Caki2 (cell line): ENCODE data around the gene VCPKMT. TPM values are rescaled to one million over a fixed set of nuclear protein-coding genes. Genes with fewer than 3 reads are reported as not detected.

Experiments used
- DNase-seq: peaks from one replicate; pipeline ENCODE4 v3.0.0-alpha.2; 2015; ENCODE audit warnings: low read depth
- in situ Hi-C: cut with HindIII; loops from 2 replicates; pipeline ENCODE4 v1.10.0; 2016; ENCODE audit warnings: low sequenced_read_pairs, low pct_unique_long_range_greater_than_20kb, mixed read lengths
- total RNA-seq: library from RNA; depleted of rRNA; stranded (reverse); fragments of >200 nt; shearing (Covaris generic); gene quantifications from 2 replicates; pipeline ENCODE4 v1.2.3, GENCODE V29; 2014; ENCODE audit warnings: low replicate concordance; rRNA removed

Gene VCPKMT
- total RNA-seq: 5.0 and 5.9 TPM in 2 replicates

DNA sequence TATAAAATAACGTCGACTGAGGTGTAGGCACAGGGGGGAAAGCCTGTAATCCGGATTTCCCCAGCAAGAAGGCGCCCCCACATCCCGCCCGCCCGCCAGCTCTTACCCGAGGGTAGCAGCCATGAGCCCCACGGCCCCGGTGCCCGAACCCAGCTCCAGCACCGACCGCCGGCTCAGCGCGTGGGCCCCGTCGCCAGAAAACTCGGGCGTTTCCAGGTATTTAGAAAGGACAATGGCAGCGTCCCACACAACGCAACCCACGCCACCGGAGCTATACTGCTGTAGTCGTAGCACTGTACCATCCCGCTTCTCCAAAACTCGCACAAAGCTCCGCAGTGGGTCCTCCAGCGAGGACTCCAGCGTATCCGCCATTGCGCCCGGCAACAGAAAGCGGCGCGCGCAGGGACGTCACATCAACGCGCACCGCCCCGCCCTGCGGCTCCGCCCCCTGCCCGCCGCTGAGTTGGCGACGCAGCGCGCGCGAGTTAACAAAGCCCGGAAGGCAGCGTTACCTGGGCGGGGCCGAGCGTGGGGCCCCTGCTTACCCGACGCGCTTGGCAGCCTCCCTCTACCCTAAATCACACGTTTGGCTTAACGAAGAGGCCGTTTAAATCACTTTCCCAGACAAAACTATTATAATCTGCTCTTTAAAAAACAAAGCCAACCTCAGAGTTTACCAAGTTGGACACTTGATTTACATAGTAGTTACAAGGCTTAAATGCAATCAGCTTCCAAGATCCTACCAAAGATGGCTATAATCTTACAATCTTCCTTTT lies at the start of gene VCPKMT:
Gene VCPKMT, minus strand, starts transcription at position 392 of the 776 bp plus-strand sequence. Its CDS starts 20 bp downstream, at position 372.
- in situ Hi-C loops: no loop called here
- peak; percentile 85 for DNase-seq

DNA sequence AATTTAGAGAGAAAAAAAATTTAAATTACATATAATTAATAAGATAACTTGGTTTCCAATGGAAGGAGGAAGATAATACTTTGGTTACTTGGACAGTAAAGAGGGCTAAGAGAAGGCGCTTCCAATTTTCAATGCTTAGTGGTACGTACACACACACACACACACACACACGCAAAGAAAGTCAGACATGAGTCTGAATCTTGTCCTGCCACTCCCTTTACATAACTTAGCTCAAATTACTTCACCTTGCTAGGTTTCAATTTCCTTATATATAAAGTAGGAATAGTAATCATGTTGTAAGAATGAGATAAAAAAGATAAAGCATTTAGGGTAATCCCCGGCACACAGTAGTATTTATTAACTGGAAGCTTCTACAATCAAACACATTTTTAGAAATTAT lies 39.7 kb upstream of the VCPKMT start:
- in situ Hi-C loops: no loop called here
- DNase-seq: no peak

DNA sequence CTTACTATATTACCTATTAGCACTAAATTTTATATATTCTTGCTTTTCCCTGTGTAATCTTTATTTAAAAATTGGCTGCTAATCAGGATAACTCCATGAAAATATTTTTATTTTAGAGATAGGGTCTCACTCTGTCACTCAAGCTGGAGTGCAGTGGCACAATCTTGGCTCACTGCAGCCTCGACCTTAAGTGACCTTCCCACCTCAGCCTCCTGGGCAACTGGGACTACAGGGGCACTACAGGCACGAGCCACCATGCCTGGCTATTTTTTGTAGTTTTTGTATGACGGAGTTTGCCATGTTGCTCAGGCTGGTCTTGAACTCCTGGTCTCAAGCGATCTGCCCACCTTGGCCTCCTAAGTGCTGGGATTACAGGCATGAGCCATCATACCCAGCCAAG lies 32.4 kb upstream of the VCPKMT start:
- DNase-seq: no peak
- in situ Hi-C loops: loop anchor here (25.0 kb wide), 1 partner anchor 286 kb away; the partner anchor contains the start of gene NEMF

DNA sequence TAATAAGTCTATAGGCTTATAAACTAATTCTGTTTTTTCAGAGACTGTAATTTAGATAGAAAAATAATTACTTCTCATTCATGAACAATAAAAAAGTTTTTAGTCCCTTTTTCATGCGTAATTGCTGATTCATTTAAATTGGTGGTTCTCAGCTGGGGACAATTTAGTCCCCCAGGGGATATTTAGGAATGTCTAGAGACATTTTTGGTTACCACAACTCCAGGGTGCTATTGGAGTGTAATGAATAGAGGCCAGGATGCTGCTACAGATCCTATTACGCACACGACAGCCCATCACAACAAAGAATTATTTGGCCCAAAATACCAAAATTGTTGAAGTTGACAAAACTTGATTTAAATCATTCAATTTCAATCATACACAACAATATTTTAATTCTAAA lies 22.8 kb upstream of the VCPKMT start:
- no peak for DNase-seq
- in situ Hi-C loops: loop anchor here (25.0 kb wide), 1 partner anchor 277 kb away; the partner anchor contains the start of gene NEMF

DNA sequence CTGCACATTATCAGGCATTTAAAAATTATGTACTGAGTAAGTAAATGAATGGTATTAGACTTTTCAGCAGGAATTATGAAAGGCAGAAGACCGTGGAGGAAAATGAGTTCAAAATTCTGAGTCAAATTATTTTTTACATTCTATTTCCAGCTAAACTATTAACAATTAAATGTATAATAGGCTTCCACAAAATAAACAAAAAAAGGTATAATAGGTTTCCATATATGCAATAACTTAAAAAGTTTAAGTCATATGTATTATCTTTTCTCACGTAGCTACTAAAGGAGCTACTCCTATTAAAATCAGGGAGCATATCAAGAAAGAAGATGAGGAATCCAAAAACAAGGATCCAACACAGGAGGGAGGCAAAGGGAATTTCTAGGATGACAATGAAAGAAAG lies 11.4 kb upstream of the VCPKMT start:
- DNase-seq: no peak
- in situ Hi-C loops: loop anchor here (25.0 kb wide), 1 partner anchor 266 kb away; the partner anchor contains the start of gene NEMF

DNA sequence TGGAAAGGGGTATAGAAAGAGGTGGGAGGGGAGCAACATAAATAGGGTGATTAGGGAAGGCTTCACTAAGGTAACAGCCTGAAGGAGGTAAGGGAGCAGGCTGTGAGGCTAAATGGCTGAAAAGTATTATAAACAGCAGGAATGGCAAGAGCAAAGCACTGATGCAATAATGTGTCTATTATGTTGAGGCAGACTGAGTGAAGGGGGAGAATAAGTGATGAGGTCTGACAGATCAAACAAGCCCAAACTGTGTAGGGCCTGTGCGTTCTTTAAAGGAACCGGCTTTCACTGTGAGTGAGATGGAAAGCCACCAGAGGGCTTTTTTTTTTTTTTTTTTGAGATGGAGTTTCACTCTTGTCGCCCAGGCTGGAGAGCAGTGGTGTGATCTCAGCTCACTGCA lies 6.7 kb upstream of the VCPKMT start:
- no peak for DNase-seq
- in situ Hi-C loops: no loop called here

DNA sequence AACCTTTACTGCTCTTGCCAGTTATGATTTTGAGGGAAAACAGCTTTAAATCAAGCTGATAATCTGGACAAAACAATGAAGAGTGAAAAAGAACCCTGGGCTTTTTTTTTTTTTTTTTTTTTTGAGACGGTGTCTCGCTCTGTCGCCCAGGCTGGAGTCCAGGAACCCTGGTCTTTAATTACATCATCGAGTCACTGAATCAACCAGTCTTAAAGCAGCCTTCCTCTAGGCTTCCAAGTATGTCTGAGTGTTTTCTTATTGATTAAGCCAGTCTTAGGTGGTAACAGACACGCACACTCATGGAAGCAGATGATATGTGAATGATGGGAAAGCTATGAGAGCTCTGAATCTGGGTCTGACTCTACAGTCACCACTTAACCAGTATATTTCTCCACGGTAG lies 5.9 kb upstream of the VCPKMT start:
- in situ Hi-C loops: no loop called here
- DNase-seq: peak; percentile 67

DNA sequence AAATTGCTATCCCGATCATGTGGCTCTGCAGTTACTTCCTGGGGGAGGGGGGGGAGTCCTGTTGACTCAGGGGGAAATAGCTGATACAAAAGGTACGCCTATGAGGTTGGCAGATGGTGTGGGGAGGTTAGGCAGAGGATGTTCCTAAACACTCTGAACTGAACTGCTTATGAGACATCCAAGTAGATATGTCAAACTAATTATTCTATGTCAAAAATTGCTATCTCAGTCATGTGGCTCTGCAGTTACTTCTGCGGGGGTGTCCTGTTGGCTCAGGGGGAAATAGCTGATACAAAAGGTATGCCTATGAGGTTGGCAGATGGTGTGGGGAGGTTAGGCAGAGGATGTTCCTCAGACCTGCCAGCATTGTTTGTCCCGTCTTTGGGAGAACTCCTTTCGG lies 5.1 kb upstream of the VCPKMT start:
- in situ Hi-C loops: no loop called here
- no peak for DNase-seq

DNA sequence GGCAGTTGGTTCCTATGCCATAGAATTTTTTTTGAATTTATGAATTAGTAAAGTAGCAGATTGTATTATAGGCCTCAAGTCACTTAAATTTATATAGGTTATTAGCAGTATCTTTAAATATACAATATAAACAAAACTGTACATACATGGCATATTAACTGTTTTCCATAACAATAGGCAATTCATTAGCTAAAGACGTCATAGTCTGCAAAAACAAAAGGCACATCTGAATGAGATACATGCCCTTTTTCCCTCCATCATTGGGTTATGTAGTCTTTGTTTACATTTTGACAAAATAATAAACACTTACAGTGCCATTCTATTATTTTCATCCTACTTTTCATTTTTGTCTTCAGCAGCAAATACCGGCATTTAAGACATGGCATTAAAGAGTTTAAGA lies 1.1 kb upstream of the VCPKMT start:
- in situ Hi-C loops: no loop called here
- DNase-seq: no peak

DNA sequence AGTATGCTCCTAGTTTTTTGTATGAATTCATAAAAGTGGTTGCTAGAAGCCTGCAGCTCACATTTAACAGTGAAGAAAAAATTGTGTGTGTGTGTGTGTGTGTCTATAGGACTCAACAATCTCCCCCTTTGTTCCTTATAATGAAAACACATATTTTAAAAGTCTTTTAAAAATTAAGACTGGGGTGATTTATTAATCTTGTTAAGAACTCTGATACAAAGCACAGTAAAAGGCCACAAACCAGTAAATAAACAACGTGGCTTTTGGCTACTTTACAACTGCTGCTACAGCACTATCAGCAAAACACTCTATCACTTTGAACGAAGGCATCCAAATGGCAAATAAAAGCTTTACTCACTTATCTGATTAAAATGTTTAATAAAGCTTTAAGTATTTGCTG lies 594 bp upstream of the VCPKMT start:
- in situ Hi-C loops: no loop called here
- DNase-seq: no peak

DNA sequence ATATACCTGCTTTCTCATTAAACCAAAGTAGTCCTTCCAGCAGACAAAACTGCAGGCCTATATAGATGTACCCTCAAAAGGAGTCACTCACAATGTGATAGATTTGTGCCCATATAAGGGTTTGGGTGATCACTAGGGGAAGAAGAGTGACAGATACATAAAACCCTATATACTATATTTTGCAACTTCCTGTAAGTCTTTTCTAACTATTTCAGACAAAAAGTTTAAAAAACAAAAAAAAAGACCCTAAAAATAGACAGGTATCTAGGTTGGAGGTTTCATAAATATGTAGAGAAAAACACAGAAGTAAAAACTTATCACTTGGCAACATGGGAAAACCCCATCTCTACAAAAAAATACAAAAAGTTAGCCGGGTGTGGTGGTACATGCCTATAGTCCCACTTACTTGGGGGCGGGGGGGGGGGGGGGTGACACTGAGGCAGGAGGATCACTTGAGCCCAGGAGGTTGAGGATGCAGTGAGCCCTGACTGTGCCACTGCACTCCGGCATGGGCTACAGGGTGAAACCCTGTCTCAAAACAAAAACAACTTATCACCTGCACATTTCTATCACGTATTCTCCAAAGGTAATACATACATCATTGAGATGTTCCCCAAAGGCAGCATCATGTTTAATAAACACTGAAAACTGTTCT lies 2.9 kb downstream of the VCPKMT start:
- DNase-seq: no peak
- in situ Hi-C loops: no loop called here

DNA sequence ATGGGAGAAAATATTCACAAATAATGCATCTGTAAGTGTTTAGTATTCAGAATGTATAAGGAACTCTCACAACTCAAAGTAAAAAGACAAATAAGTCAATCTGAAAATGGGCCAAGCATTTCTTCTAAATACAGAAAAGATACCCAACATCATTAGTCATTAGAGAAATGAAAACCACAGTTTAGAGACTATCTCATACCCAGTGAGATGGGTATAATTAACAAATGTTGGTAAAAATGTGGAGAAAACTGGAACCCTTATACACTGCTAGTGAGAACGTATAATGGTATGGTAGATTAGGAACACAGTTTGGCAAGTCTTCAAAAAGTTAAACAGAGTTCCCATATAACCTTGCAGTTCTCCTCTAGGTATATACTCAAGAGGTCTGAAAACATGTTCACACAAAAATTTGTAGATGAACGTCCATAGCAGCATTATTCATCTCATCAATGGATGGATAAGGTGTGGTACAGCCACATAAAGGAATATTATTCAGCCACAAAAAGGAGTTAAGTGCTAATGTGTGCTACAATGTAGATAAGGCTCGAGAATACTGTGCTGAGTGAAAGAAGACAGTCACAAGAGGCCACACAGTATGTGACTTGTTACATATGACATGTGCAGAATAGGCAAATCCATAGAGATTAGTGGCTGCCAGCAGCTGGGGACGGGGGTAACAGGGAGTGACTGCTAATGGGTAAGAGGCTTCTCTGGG lies 5.9 kb downstream of the VCPKMT start:
- in situ Hi-C loops: no loop called here

DNA sequence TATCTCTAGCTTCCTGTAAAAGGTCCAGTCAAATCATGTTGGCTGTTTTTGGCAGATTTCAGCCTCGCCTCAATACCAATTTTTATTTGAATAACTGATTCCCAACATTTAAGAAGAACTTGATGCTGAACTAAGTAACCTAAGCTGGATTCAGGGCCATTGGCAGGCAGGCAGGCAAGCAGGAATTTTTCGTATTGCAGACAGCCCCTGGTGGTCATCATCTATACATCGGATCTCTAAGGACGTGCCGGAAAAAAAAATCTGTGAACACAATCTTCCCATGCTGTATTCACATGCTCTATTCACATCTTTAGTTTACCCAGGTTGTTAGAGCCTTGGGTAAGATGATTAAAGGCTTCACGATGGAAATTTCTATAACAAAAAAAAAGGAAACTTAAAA lies 7.0 kb downstream of the VCPKMT start:
- in situ Hi-C loops: no loop called here
- DNase-seq: no peak

More for the DNA sequence above, 5.9 kb downstream of the VCPKMT start:
- DNase-seq: no peak

DNA sequence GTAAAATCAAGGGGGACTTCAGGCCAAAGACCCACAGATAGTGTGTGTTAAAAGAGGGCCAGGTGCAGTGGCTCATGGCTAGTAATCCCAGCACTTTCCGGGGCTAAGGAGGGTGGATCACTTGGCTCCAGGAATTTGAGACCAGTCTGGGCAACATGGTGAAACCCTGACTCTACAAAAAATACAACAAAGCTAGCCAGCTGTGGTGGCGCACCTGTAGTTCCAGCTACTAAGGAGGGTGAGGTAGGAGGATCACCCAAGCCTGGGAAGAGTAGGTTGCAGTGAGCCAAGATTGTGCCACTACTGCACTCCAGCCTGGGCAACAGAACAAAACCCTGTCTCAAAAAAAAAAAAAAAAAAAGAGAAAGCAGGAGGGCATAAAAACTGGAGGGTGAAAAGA lies 8.5 kb downstream of the VCPKMT start:
- in situ Hi-C loops: no loop called here
- DNase-seq: no peak

DNA sequence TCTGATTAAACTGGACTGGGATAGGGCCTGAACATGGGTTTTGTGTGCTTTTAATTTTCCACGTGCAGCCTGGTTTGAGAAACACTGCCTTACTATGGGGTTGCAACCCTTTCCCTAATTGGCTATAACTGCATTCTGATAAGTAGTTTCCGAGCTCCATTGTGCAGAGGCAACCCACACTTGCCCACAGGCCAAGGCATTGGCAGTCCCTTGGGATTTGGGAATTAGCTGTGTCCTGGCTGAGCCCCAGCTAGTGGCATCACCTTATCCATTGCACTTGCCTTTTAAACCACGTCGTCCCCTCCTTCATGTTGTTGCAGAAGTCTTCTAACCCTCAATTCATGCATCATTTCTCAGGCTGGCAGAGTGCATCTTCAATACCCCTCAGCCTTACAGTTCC lies 10.2 kb downstream of the VCPKMT start:
- in situ Hi-C loops: no loop called here
- DNase-seq: no peak

DNA sequence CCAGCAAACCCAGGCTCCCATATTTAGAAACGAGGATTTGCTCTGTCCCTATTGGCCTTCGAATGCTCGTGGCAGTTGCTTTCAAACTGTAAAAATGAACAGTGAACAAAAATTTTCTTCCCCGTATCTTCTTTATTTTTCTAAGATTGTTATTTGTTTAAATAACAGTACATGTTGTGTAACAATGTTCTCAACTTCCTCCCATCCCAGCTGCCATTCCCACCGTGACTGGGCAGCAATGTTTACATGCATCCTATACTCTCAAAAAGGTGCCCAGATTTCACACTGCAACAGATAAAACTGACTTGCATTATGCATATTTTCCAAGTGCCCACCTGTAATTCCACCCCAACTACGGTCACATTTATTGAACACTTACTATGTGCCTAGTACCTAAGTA lies 12.8 kb downstream of the VCPKMT start:
- no peak for DNase-seq
- in situ Hi-C loops: no loop called here

DNA sequence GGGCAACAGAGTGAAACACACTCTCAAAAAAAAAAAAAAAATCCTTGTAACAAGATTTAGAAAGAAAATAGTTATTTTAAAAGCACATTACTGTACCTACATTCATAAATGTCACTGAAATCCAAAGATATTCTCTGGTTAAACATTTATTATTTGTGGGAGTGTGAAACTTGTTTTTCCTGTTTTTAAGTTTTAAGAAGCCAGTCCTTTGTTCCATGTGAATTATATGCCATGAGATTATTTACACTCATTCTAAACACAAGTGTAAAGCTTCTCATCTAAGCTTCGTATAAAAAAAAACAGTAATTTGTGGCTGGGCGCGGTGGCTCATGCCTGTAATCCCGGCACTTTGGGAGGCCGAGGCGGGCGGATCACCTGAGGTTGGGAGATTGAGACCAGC lies 15.0 kb downstream of the VCPKMT start:
- in situ Hi-C loops: no loop called here
- no peak for DNase-seq

DNA sequence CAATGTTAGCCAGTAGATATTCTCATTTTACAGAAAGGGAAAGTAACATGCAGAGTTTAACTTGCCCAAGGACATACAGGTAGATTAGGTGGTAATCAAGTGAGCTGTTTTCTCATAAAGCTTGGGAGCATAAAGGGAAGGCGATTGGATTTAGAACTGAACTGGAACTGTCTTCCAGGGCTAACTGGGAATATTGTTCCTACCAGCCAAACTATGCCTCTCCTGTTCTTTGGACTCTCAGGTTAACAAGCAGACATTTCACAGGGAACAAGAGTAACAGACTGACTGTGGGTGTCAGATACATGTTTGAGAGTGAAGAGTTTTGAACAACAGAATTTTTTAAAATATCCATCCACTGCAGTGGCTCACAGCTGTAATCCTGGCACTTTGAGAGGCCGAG lies 15.6 kb downstream of the VCPKMT start:
- no peak for DNase-seq
- in situ Hi-C loops: no loop called here

DNA sequence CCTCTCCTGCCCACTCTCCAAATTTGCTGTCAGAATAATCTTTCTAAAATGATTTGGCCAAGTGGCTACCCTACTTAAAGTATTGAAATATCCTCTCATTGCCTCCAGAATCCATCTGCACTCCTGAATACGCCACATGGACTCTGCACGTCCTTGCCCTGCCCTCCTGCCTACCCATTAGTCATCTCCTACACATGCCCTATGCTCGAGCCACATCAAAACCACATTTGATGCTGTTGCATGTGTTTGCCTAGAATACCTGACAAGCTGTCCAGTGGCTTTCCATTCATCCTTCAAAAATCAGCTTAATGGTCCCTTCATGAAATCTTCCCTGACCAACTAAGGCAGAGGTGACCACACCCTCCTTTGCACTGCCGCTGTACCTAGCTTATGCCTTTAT lies 17.0 kb downstream of the VCPKMT start:
- in situ Hi-C loops: no loop called here
- no peak for DNase-seq
